ENCODE data around the gene BRIP1.

Gene BRIP1

DNA sequence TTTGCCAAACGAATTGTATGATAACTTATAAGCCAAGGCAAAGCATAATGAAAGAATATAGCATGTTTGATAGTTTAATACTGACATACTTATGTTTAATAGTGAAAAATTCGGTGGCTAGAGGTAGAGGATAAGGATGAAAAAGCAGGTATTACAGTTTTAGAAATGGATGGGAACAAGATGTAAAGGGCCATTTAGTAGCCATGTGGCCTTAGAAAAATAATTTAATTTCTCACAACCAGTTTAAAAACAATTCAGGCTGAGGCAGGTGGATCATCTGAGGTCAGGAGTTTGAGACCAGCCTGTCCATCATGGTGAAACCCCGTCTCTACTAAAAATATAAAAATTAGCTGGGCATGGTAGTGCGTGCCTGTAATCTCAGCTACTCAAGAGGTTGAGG, 152.8 kb downstream of the BRIP1 start:
- no peak overlapping the region for H3K4me3 ChIP-seq (ENCODE audit: low read depth, low read length)
- no peak for DNase-seq (ENCODE audit: low read depth)

DNA sequence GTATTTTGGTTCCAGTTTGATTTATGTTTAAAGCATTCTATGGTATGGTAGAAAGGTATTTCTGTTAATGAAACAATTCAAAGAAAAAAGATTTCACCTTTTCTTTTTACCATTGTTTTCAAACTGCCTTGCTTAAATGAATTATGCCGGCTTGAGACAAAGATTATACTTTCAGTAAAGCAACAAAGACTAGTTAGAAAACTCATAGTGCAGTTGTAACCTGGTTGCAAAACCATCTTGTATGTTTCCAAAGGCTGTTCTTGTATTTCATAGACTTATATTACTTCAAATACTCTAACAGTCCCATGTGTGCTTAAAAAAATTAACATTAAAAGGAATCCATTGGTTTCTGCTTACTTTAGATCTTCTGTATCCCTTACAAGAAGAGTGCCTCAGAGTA, 153.8 kb downstream of the BRIP1 start:
- no peak overlapping the region for H3K4me3 ChIP-seq (ENCODE audit: low read depth, low read length)
- DNase-seq (ENCODE audit: low read depth) = no peak
- in situ Hi-C loops (cut with HindIII; ENCODE audit: low sequenced_read_pairs) = no loop called here
- TF ChIP-seq, protein P1, sequence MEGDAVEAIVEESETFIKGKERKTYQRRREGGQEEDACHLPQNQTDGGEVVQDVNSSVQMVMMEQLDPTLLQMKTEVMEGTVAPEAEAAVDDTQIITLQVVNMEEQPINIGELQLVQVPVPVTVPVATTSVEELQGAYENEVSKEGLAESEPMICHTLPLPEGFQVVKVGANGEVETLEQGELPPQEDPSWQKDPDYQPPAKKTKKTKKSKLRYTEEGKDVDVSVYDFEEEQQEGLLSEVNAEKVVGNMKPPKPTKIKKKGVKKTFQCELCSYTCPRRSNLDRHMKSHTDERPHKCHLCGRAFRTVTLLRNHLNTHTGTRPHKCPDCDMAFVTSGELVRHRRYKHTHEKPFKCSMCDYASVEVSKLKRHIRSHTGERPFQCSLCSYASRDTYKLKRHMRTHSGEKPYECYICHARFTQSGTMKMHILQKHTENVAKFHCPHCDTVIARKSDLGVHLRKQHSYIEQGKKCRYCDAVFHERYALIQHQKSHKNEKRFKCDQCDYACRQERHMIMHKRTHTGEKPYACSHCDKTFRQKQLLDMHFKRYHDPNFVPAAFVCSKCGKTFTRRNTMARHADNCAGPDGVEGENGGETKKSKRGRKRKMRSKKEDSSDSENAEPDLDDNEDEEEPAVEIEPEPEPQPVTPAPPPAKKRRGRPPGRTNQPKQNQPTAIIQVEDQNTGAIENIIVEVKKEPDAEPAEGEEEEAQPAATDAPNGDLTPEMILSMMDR (IDR thresholded peaks at IDR 0.05; ENCODE audit: low read depth, low read length, missing control alignments) = no peak

More for the DNA sequence above, 152.8 kb downstream of the BRIP1 start:
- TF ChIP-seq, protein P1 (IDR thresholded peaks at IDR 0.05; ENCODE audit: low read depth, low read length, missing control alignments) = no peak
- in situ Hi-C loops (cut with HindIII; ENCODE audit: low sequenced_read_pairs) = no loop called here

DNA sequence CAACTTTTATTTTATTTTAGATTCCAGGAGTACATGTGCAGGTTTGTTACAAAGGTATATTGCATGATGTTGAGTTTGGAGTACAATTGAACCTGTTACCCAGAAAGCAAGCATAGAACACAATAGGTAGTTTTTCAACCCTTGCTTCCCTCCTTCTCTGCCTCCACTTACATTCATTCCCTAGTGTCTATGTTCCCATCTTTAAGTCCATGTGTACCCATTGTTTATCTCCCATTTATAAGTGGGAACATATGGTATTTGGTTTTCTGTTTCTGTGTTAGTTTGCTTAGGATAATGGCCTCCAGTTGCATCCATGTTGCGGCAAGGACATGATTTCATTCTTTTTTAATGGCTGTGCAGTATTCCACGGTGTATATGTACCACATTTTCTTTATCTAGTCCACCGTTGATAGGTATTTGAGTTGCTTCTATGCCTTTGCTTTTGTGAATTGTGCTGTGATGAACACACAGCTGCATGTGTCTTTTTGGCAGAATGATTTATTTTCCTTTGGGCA, 158.3 kb downstream of the BRIP1 start:
- no peak overlapping the region for H3K4me3 ChIP-seq (ENCODE audit: low read depth, low read length)
- in situ Hi-C loops (cut with HindIII; ENCODE audit: low sequenced_read_pairs) = no loop called here
- TF ChIP-seq, protein P1 (IDR thresholded peaks at IDR 0.05; ENCODE audit: low read depth, low read length, missing control alignments) = no peak
- DNase-seq (ENCODE audit: low read depth) = no peak

DNA sequence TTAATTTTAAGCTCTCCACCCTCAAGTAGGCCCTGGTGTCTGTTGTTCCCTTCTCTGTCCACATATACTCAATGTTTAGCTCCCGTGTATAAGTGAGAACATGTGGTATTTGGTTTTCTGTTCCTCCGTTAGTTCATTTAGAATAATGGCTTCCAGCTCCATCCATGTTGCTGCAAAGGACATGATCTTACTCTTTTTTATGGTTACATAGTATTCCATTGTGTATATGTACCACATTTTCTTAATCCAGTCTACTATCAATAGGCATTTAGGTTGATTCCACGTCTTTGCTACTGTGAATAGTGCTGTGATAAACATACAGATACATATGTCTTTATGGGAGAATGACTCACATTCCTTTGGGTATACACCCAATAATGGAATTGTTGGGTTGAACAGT, 160.9 kb downstream of the BRIP1 start:
- in situ Hi-C loops (cut with HindIII; ENCODE audit: low sequenced_read_pairs) = no loop called here
- TF ChIP-seq, protein P1 (IDR thresholded peaks at IDR 0.05; ENCODE audit: low read depth, low read length, missing control alignments) = no peak

DNA sequence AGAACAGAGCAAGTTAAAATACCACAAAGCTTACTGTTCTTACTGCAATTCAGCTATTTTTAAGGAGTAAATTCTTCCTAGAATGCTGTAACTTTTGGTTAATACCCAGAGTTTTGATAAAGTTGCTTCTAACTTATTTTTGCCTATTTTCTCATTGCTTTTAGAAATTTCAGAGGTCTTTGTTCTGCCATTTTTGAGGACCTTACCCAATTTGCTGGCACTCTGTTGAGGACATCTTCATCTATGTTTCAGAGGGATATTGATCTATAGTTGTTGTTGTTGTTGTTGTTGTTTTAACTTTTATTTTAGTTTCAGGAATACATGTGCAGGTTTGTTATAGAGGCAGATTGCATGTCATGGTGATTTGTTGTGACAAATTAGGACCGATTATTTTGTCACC, 161.3 kb downstream of the BRIP1 start:
- DNase-seq (ENCODE audit: low read depth) = no peak
- H3K4me3 ChIP-seq (ENCODE audit: low read depth, low read length) = no peak overlapping the region
- TF ChIP-seq, protein P1 (IDR thresholded peaks at IDR 0.05; ENCODE audit: low read depth, low read length, missing control alignments) = no peak
- in situ Hi-C loops (cut with HindIII; ENCODE audit: low sequenced_read_pairs) = no loop called here

More for the DNA sequence above, 160.9 kb downstream of the BRIP1 start:
- no peak for DNase-seq (ENCODE audit: low read depth)
- H3K4me3 ChIP-seq (ENCODE audit: low read depth, low read length) = no peak overlapping the region

DNA sequence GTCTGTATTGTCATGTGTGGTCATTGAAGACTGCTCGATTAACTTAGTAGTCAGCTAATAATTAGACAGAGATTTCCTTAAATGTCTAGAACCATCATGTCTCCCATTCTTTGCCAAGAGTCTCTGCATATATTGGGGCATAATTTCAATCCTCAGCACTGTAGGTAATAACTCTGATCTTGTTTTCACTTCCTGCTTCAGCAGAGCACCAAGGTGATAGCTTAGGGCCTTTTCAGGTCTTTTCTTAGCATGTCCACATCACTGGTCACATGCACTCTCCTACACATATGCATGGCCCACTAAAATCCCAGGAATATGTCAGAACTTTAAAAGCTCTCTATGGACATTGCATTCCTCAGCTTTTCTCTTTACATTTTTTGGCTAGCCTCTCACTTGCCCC, 162.0 kb downstream of the BRIP1 start:
- TF ChIP-seq, protein P1 (IDR thresholded peaks at IDR 0.05; ENCODE audit: low read depth, low read length, missing control alignments) = no peak
- DNase-seq (ENCODE audit: low read depth) = no peak
- in situ Hi-C loops (cut with HindIII; ENCODE audit: low sequenced_read_pairs) = no loop called here
- H3K4me3 ChIP-seq (ENCODE audit: low read depth, low read length) = no peak overlapping the region
